ENCODE measurements around the gene TMEM30A. TPM values are rescaled to one million over a fixed set of nuclear protein-coding genes. Genes with fewer than 3 reads are reported as not detected.
A peak's percentile ranks its signal among the peaks of the same experiment; 100 is the strongest.

The TMEM30A gene
- total RNA-seq, 2 donors from 2014 or later = 56.2 to 63.9 TPM

- peak overlapping the region in 1 of 2 donors; percentile 12 for H3K4me3 Mint-ChIP-seq
- DNase-seq = no peak
These were observed 80.9 kb downstream of the TMEM30A start for GRCh38 chr6:75203721-75204120.

More at GRCh38 chr6:75203721-75204120, 80.9 kb downstream of the TMEM30A start:
- Mint-ChIP-seq H3K36me3 (ENCODE audit: insufficient read depth in 2 of 2) (peaks cover 0 to 1% of the 10 kb centered on the region in 2 donors), H3K27me3 (ENCODE audit: low read depth) (peaks cover 80% of the 10 kb centered on the region), H3K4me1 (ENCODE audit: low read depth) (peaks cover 57% of the 10 kb centered on the region), H3K27ac (no peak overlapping the region), H3K9me3 (no peaks in the 10 kb centered on the region)
- ATAC-seq (replicated peaks in 1 of 2) = no peak

Other genes starting within 250 kb of the TMEM30A start
- not detected for gene COL12A1, start 78.7 kb downstream of the TMEM30A start, total RNA-seq
- gene COX7A2, start 41.0 kb downstream of the TMEM30A start, total RNA-seq = 100 to 1,000 TPM; 311 to 325 TPM
- under 1 TPM in 1 of 2 donors, not detected in 1; 0.05 TPM for gene FILIP1, start 209.0 kb upstream of the TMEM30A start, total RNA-seq

All from activated T-cell treated with anti-CD3 and anti-CD28 coated beads, Interleukin-2, amount 50 U/mL, for 72 hours (primary cell).